Measurements from ENCODE around the gene SGF29. TPM values are rescaled to one million over a fixed set of nuclear protein-coding genes. Genes with fewer than 3 reads are reported as not detected.

Gene SGF29
- total RNA-seq, 1 donor from 2014 or later, result 10.6 TPM

DNA sequence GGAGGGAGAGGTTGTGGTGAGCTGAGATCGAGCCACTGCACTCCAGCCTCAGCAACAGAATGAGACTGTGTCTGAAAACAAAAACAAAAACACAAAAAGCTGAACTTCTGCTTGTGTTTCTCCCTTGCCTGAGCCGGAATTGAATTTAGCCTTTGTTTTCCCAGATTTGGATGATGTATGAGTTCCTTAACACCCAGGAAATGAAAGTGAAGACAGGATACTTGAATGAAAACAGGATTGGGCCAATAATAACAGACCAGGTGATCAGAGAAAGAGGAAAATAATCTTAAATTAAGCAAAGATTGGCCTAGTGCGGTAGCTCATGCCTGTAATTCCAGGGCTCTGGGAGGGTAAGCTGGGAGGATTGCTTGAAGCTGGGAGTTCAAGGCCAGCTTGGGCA, 13.4 kb upstream of the SGF29 start:
- Mint-ChIP-seq H3K27me3 (ENCODE audit: low read depth, unreplicated experiment) (peaks cover 15% of the 10 kb centered on the region), H3K27ac (ENCODE audit: unreplicated experiment) (no peak overlapping the region)
- FAIRE-seq, result no peak

GRCh38 chr16:28542646-28543045, 11.1 kb upstream of the SGF29 start:
- FAIRE-seq (no peak), DNase-seq (ENCODE audit: low read depth) (no peak)
- Mint-ChIP-seq H3K36me3 (ENCODE audit: low read depth, unreplicated experiment) (peaks cover 4% of the 10 kb centered on the region), H3K27me3 (ENCODE audit: low read depth, unreplicated experiment) (peaks cover 13% of the 10 kb centered on the region), H3K4me3 (ENCODE audit: unreplicated experiment) (no peak overlapping the region), H3K4me1 (ENCODE audit: low read depth, unreplicated experiment) (peaks cover 6% of the 10 kb centered on the region), H3K27ac (ENCODE audit: unreplicated experiment) (no peak overlapping the region), H3K9me3 (ENCODE audit: unreplicated experiment) (peaks cover 4% of the 10 kb centered on the region)
- Histone ChIP-seq H3K27ac (ENCODE audit: low read depth, low read length) (no peak overlapping the region), H4K20me1 (ENCODE audit: insufficient read depth, low read length) (no peaks in the 10 kb centered on the region), H3K4me2 (ENCODE audit: low read length) (no peak overlapping the region), H3K36me3 (ENCODE audit: insufficient read depth, low read length) (no peaks in the 10 kb centered on the region), H3K79me2 (ENCODE audit: insufficient read depth, low read length) (peaks cover 4% of the 10 kb centered on the region), H3K4me1 (ENCODE audit: insufficient read depth, low read length) (no peaks in the 10 kb centered on the region), H3K4me3 (ENCODE audit: insufficient read depth, low read depth, low read length) (no peak overlapping the region), H3K9ac (ENCODE audit: low read length) (no peak overlapping the region), H3K27me3 (ENCODE audit: insufficient read depth, low read length) (peaks cover 2% of the 10 kb centered on the region), H3K9me3 (ENCODE audit: insufficient read depth, low read depth, low read length) (no peaks in the 10 kb centered on the region), H2AFZ (ENCODE audit: low read depth, low read length) (no peak overlapping the region)
- TF ChIP-seq, protein P1, sequence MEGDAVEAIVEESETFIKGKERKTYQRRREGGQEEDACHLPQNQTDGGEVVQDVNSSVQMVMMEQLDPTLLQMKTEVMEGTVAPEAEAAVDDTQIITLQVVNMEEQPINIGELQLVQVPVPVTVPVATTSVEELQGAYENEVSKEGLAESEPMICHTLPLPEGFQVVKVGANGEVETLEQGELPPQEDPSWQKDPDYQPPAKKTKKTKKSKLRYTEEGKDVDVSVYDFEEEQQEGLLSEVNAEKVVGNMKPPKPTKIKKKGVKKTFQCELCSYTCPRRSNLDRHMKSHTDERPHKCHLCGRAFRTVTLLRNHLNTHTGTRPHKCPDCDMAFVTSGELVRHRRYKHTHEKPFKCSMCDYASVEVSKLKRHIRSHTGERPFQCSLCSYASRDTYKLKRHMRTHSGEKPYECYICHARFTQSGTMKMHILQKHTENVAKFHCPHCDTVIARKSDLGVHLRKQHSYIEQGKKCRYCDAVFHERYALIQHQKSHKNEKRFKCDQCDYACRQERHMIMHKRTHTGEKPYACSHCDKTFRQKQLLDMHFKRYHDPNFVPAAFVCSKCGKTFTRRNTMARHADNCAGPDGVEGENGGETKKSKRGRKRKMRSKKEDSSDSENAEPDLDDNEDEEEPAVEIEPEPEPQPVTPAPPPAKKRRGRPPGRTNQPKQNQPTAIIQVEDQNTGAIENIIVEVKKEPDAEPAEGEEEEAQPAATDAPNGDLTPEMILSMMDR (IDR thresholded peaks at IDR 0.05; ENCODE audit: insufficient read depth, low read depth, low read length), result no peak
- no peak for TF ChIP-seq EZH2 (IDR thresholded peaks at IDR 0.05; ENCODE audit: insufficient read depth, low read length)

More for the DNA sequence above, 13.4 kb upstream of the SGF29 start:
- Mint-ChIP-seq H3K4me3 (ENCODE audit: unreplicated experiment) (no peak overlapping the region), H3K4me1 (ENCODE audit: low read depth, unreplicated experiment) (peaks cover 8% of the 10 kb centered on the region), H3K9me3 (ENCODE audit: unreplicated experiment) (peaks cover 5% of the 10 kb centered on the region), H3K36me3 (ENCODE audit: low read depth, unreplicated experiment) (peaks cover 9% of the 10 kb centered on the region)
- no peak for DNase-seq (ENCODE audit: low read depth)
- H3K4me3 ChIP-seq (ENCODE audit: insufficient read depth, low read depth, low read length), result no peak overlapping the region
- TF ChIP-seq, protein P1 (IDR thresholded peaks at IDR 0.05; ENCODE audit: insufficient read depth, low read depth, low read length), result no peak
- no peak for TF ChIP-seq EZH2 (IDR thresholded peaks at IDR 0.05; ENCODE audit: insufficient read depth, low read length)
- H3K9ac ChIP-seq (ENCODE audit: low read length), result no peak overlapping the region
- H3K36me3 ChIP-seq (ENCODE audit: insufficient read depth, low read length), result no peaks in the 10 kb centered on the region
- H3K9me3 ChIP-seq (ENCODE audit: insufficient read depth, low read depth, low read length), result no peaks in the 10 kb centered on the region
- no peak overlapping the region for H3K4me2 ChIP-seq (ENCODE audit: low read length)
- H3K79me2 ChIP-seq (ENCODE audit: insufficient read depth, low read length), result peaks cover 4% of the 10 kb centered on the region
- no peak overlapping the region for H2AFZ ChIP-seq (ENCODE audit: low read depth, low read length)
- H4K20me1 ChIP-seq (ENCODE audit: insufficient read depth, low read length), result no peaks in the 10 kb centered on the region
- no peak overlapping the region for H3K27ac ChIP-seq (ENCODE audit: low read depth, low read length)
- H3K27me3 ChIP-seq (ENCODE audit: insufficient read depth, low read length), result peaks cover 2% of the 10 kb centered on the region
- H3K4me1 ChIP-seq (ENCODE audit: insufficient read depth, low read length), result no peaks in the 10 kb centered on the region

DNA sequence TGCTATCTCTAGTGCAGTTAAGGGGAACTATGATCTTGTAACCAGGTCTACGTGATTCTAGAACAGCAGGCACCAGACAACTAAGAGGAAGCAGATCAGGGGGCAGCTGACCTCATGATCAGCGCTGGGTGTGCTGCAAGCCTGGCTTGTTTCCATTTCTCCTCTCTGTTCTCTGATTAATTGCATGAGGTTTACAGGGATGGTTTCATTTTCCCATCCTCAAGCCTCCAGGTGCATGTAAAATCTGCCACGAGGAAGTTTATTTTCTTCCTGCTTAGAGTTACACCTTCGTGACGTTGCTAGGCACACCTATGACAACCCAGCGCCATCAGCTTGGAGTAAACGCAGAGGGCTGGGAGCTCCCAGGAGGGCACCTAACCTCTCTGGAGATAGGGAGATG, 10.6 kb upstream of the SGF29 start:
- no peaks in the 10 kb centered on the region for H3K9me3 ChIP-seq (ENCODE audit: insufficient read depth, low read depth, low read length)
- no peaks in the 10 kb centered on the region for H3K9me3 Mint-ChIP-seq (ENCODE audit: unreplicated experiment)
- no peak overlapping the region for H3K4me3 Mint-ChIP-seq (ENCODE audit: unreplicated experiment)
- H2AFZ ChIP-seq (ENCODE audit: low read depth, low read length), result no peak overlapping the region
- H3K36me3 ChIP-seq (ENCODE audit: insufficient read depth, low read length), result no peaks in the 10 kb centered on the region
- H3K36me3 Mint-ChIP-seq (ENCODE audit: low read depth, unreplicated experiment), result peaks cover 2% of the 10 kb centered on the region
- H3K4me3 ChIP-seq (ENCODE audit: insufficient read depth, low read depth, low read length), result no peak overlapping the region
- no peaks in the 10 kb centered on the region for H3K4me1 ChIP-seq (ENCODE audit: insufficient read depth, low read length)
- FAIRE-seq (no peak), DNase-seq (ENCODE audit: low read depth) (no peak)
- H3K27me3 Mint-ChIP-seq (ENCODE audit: low read depth, unreplicated experiment), result peaks cover 12% of the 10 kb centered on the region
- H3K4me1 Mint-ChIP-seq (ENCODE audit: low read depth, unreplicated experiment), result peaks cover 6% of the 10 kb centered on the region
- H4K20me1 ChIP-seq (ENCODE audit: insufficient read depth, low read length), result no peaks in the 10 kb centered on the region
- no peak overlapping the region for H3K9ac ChIP-seq (ENCODE audit: low read length)
- H3K27ac ChIP-seq (ENCODE audit: low read depth, low read length), result no peak overlapping the region
- no peak overlapping the region for H3K27ac Mint-ChIP-seq (ENCODE audit: unreplicated experiment)
- H3K4me2 ChIP-seq (ENCODE audit: low read length), result no peak overlapping the region
- peaks cover 2% of the 10 kb centered on the region for H3K79me2 ChIP-seq (ENCODE audit: insufficient read depth, low read length)
- peaks cover 2% of the 10 kb centered on the region for H3K27me3 ChIP-seq (ENCODE audit: insufficient read depth, low read length)
- TF ChIP-seq EZH2 (IDR thresholded peaks at IDR 0.05; ENCODE audit: insufficient read depth, low read length), result no peak
- TF ChIP-seq, protein P1 (IDR thresholded peaks at IDR 0.05; ENCODE audit: insufficient read depth, low read depth, low read length), result no peak
